Mucosa of descending colon (tissue), 3 donors: ENCODE measurements around the gene SNRK. TPM values are rescaled to one million over a fixed set of nuclear protein-coding genes. Genes with fewer than 3 reads are reported as not detected.

Experiments used
- ATAC-seq: fragments of 200-7000 bp; cut with Tn5 transposase; one replicate; pipeline ENCODE4 v1.9.1; 2020; ENCODE audit warnings: mild to moderate bottlenecking, moderate library complexity
- DNase-seq, 3 donors: peaks; one replicate each; pipeline ENCODE4 v3.0.0-alpha.2; 2020
- H3K36me3 ChIP-seq: fragments of 200-600 bp; one replicate; pipeline ENCODE4 v1.8.0; 2021; ENCODE audit warnings: low read depth, mild to moderate bottlenecking
- H3K4me1 ChIP-seq: fragments of 200-600 bp; one replicate; pipeline ENCODE4 v1.8.0; 2021; ENCODE audit warnings: low read depth, mild to moderate bottlenecking
- H3K4me3 ChIP-seq: fragments of 200-600 bp; one replicate; pipeline ENCODE4 v1.8.0; 2021; ENCODE audit warnings: mild to moderate bottlenecking
- H3K9me3 ChIP-seq: fragments of 200-600 bp; one replicate; pipeline ENCODE4 v1.8.0; 2021; ENCODE audit warnings: mild to moderate bottlenecking
- intact Hi-C, 2 donors: fragments of 100-400 bp; cut with DNase I in 1 of 2; cut with micrococcal nuclease in 1 of 2; formaldehyde crosslinking; loops; one replicate each; pipeline versions ENCODE4 v1.11.0 to v1.11.1; 2022; cut with DNase I, micrococcal nuclease
- total RNA-seq, 3 donors: library from RNA; stranded (reverse); fragmentation: NEBNext Ultra II Directional in 2 of 3; extraction: Animal tissue kit (Norgen Biotek cat#: 25700) in 2 of 3; gene quantifications; one replicate each; pipeline versions ENCODE4 v1.2.1 to v1.2.4, GENCODE V29; 2021 to 2023
- TF ChIP-seq, protein P1 (sequence below): fragments of 200-600 bp; IDR thresholded peaks from one replicate; pipeline ENCODE4 v1.8.0; 2022; ENCODE audit warnings: antibody characterized with exemption, mild to moderate bottlenecking
- donor health status: DM: no; HTN: no; CAD: no; lungs with moderate emphysema.
- donor health status: DM: no; HTN: no; CAD: no.
- donor health status: DM: no; HTN: yes; CAD: no.

Gene SNRK
- total RNA-seq, 3 donors from 2014 or later: 33.2 to 47.6 (median 35.2) TPM

DNA sequence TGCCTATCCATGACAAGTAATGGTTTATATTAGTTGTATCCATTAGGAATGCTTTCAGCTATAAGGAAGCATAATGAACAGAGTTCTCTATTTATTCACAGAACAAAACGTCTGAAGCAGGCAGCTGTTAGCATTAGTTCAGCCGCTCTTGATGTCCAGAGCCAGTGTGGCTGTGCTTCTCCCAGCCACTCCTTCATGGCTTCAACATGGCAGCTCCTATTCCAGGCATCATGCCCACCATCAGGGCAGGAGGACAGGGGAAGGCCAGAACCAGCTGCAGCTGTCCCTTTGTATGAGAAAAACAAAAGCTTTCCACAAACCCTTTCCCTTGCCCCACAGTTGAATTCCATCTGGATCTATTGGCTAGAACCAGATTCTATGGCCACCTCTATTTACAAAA lies 12.9 kb upstream of the SNRK start:
- no peaks in the 10 kb centered on the region for H3K36me3 ChIP-seq
- no peaks in the 10 kb centered on the region for H3K4me1 ChIP-seq
- TF ChIP-seq, protein P1, sequence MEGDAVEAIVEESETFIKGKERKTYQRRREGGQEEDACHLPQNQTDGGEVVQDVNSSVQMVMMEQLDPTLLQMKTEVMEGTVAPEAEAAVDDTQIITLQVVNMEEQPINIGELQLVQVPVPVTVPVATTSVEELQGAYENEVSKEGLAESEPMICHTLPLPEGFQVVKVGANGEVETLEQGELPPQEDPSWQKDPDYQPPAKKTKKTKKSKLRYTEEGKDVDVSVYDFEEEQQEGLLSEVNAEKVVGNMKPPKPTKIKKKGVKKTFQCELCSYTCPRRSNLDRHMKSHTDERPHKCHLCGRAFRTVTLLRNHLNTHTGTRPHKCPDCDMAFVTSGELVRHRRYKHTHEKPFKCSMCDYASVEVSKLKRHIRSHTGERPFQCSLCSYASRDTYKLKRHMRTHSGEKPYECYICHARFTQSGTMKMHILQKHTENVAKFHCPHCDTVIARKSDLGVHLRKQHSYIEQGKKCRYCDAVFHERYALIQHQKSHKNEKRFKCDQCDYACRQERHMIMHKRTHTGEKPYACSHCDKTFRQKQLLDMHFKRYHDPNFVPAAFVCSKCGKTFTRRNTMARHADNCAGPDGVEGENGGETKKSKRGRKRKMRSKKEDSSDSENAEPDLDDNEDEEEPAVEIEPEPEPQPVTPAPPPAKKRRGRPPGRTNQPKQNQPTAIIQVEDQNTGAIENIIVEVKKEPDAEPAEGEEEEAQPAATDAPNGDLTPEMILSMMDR: no peak
- no peak for ATAC-seq
- H3K9me3 ChIP-seq: no peaks in the 10 kb centered on the region
- H3K4me3 ChIP-seq: no peak overlapping the region
- DNase-seq: no peak
- intact Hi-C loops: no loop called here

DNA sequence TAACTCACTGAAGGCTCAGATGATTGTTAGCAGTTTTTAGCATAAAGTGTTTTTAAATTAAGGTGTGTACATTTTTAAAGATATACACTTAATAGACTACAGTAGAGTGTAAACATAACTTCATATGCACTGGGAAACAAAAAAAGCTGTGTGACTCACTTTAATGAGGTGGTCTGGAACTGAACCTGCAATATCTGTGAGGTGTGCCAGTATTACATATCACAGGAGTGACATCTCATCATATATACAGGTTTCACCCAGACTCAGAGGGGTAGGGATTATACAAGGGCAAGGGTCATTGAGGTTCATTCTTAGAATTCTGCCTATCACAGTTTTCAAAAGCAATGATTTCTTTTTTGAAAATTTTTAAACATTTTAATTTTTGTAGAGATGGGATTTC lies 7.3 kb upstream of the SNRK start:
- Histone ChIP-seq H3K36me3 (no peaks in the 10 kb centered on the region), H3K9me3 (no peaks in the 10 kb centered on the region), H3K4me1 (no peaks in the 10 kb centered on the region), H3K4me3 (no peak overlapping the region)
- TF ChIP-seq, protein P1: no peak
- DNase-seq: no peak
- no peak for ATAC-seq
- intact Hi-C loops: no loop called here

DNA sequence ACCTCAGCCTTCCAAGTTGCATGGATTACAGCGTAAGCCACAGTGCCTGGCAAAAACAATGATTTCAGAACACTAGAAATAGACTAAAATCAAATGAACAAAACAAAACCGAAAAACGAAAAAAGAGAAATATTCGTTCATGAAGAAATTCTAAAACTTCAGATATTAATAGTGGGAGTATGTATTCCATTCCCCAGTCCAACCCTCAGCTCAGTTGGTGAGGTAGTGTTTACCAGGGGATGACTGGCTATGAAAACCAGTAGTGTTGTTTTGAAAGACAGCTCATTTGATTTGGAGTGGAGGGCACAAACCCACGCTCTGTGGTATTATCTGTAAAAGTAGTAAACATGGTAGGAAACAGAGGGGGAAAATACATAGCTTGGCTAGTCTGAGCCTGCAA lies 6.8 kb upstream of the SNRK start:
- intact Hi-C loops: no loop called here
- no peak for DNase-seq
- no peak for ATAC-seq
- TF ChIP-seq, protein P1: no peak
- no peak overlapping the region for H3K4me3 ChIP-seq
- no peaks in the 10 kb centered on the region for H3K9me3 ChIP-seq
- no peaks in the 10 kb centered on the region for H3K4me1 ChIP-seq
- no peaks in the 10 kb centered on the region for H3K36me3 ChIP-seq

DNA sequence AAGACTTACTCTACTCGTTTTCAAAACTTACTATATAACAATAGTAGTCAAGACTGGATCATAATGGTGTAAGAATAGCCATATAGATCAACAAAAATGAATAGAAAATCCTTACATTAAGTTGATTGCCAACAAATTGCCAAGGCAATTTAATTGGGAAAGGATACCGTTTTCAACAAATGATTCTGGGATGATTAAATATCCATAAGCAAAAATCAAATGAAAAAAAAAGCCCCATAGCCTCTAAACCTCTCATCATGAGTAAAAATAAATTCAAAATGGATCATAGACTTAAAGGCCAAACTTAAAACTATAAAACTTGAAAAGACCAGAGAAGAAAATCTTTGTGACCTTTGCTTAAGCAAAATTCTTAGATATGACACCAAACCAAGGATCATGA lies 5.3 kb upstream of the SNRK start:
- H3K36me3 ChIP-seq: no peaks in the 10 kb centered on the region
- H3K9me3 ChIP-seq: no peaks in the 10 kb centered on the region
- H3K4me1 ChIP-seq: no peaks in the 10 kb centered on the region
- intact Hi-C loops: no loop called here
- no peak for DNase-seq
- H3K4me3 ChIP-seq: no peak overlapping the region
- TF ChIP-seq, protein P1: no peak
- ATAC-seq: no peak

DNA sequence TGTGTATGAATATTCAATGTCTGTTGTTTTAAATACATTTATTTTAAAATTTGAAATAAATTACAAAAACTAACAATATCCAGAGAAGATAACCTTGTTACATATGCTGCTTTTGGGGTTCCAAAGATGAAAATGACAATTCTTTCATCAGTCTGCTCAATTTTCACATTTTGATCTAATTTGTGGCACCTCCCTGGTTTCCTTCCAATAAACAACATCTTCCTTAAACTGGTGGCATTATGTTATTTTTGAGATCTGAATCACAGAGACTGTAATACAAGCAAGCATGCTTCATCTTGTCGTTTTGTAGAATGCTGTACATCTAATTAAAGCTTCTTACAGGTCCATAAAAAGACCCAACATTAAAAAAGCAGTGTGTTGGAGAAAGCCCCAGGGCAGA lies 2.2 kb upstream of the SNRK start:
- DNase-seq (no peak), ATAC-seq (no peak)
- peaks cover 19% of the 10 kb centered on the region for H3K4me1 ChIP-seq
- H3K36me3 ChIP-seq: no peaks in the 10 kb centered on the region
- intact Hi-C loops: no loop called here
- no peak overlapping the region for H3K4me3 ChIP-seq
- no peaks in the 10 kb centered on the region for H3K9me3 ChIP-seq
- TF ChIP-seq, protein P1: no peak

DNA sequence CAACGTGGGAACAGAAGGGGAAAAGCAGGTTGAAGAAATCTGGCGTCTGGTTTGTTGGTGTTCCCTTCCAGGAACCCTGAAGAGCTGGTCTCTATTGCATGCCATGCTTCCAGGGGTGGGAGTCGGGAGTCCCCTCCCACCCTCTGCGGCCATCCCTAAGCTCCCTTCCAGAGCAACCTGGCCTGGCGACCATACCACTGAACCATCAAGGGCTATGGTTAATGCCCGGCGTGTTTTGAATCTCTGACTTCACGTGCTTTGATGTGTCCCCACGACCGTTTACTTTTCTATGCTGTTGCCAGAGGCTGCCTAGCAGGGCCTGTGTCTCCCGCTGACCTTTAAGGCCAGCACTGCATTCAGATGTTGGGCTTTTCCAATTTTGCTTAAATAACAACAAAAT lies 696 bp upstream of the SNRK start:
- DNase-seq: peak in 2 of 3 donors; percentile 33 to 49
- H3K9me3 ChIP-seq: no peaks in the 10 kb centered on the region
- no peak for ATAC-seq
- TF ChIP-seq, protein P1: no peak
- no peak overlapping the region for H3K4me3 ChIP-seq
- H3K4me1 ChIP-seq: peaks cover 21% of the 10 kb centered on the region
- no peaks in the 10 kb centered on the region for H3K36me3 ChIP-seq
- intact Hi-C loops: loop anchor here in 1 of 2 donors (5.0 kb wide), 1 partner anchor 123 kb away; no protein-coding TSS in a partner anchor
